ENCODE data around the gene USP28. TPM values are rescaled to one million over a fixed set of nuclear protein-coding genes. Genes with fewer than 3 reads are reported as not detected.

USP28 gene, protein sequence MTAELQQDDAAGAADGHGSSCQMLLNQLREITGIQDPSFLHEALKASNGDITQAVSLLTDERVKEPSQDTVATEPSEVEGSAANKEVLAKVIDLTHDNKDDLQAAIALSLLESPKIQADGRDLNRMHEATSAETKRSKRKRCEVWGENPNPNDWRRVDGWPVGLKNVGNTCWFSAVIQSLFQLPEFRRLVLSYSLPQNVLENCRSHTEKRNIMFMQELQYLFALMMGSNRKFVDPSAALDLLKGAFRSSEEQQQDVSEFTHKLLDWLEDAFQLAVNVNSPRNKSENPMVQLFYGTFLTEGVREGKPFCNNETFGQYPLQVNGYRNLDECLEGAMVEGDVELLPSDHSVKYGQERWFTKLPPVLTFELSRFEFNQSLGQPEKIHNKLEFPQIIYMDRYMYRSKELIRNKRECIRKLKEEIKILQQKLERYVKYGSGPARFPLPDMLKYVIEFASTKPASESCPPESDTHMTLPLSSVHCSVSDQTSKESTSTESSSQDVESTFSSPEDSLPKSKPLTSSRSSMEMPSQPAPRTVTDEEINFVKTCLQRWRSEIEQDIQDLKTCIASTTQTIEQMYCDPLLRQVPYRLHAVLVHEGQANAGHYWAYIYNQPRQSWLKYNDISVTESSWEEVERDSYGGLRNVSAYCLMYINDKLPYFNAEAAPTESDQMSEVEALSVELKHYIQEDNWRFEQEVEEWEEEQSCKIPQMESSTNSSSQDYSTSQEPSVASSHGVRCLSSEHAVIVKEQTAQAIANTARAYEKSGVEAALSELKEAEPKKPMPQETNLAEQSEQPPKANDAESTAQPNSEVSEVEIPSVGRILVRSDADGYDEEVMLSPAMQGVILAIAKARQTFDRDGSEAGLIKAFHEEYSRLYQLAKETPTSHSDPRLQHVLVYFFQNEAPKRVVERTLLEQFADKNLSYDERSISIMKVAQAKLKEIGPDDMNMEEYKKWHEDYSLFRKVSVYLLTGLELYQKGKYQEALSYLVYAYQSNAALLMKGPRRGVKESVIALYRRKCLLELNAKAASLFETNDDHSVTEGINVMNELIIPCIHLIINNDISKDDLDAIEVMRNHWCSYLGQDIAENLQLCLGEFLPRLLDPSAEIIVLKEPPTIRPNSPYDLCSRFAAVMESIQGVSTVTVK
- total RNA-seq, result 17.3 and 31.4 TPM in 2 replicates

DNA sequence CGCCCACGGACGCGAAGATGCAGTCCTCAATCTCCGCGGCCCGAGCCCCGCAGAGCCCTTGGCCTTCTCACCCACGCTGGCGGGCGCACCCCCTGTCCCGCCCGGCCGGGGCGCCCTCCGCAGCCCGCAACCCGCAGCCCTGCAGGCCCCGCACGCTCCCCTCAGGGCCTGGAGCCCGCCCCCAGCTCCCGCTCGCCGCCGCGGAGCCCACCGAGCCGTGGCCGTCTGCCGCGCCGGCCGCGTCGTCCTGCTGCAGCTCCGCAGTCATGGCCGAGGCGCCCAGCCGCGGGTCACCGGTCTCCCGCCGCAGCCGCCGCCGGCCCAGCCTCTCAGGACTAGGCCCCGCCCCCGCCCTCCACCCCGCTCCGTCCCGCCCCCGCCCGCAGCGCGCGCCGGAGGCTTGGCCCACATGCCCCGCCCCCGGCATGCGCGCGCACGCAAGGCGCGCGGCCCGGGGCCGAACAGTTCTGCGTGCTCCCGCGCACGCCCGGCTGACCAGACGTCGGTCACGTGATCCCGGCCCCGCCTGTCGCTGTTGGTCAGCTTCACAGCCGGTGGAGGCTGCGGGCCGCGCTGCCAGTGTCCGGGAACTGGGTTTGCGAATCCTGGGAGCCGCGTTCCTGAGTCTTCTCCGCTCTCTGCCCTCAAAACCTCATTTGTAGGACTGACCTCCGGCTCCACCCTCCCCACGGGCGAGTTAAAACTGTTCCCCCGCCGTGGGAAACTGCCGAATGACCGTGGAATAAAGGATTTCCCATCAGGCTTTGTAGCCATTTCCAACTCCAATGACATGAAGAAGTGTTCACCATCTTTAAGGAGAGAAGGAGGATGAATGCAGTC, at the start of gene USP28:
USP28 (minus strand) TSS at position 339 of the 840 bp plus-strand sequence; CDS start at position 268, 71 bp downstream.

DNA sequence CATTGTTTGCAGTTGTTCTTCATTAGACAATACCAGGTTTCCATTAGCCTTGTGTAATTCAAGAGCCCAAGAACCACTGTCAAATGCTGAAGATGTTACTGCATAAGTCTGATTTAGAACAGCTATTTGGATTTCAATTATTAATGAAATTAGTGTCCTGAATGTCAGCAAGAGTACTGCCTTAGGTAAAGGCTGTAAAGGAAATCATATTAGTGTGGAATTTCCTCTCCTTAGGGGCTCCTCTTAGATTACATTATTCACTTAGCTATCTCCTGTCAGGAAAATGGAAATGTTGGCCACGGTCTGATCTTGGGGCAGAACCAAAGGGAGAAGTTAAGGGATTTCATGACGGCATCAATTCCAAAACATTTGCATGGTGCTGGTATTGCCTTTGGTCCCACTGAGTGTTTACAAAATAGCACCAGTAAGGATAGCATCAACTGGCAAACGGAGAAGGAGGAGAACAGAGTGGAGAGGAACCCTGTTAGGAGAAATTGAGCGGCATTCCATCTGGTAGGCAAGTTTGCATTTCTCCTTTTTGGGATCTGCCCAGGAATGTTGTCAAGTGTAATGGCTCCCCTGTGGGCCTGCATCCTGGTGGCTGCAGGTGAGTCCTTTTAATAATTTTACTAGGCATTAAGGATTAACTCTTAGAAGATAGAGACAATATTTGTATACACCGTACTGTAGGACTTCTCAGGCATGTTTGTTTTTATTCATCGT, 29.2 kb upstream of the USP28 start, which contains the start of gene HTR3B:
HTR3B (plus strand) TSS at position 418 of the 723 bp plus-strand sequence; CDS start at position 556, 138 bp downstream.

DNA sequence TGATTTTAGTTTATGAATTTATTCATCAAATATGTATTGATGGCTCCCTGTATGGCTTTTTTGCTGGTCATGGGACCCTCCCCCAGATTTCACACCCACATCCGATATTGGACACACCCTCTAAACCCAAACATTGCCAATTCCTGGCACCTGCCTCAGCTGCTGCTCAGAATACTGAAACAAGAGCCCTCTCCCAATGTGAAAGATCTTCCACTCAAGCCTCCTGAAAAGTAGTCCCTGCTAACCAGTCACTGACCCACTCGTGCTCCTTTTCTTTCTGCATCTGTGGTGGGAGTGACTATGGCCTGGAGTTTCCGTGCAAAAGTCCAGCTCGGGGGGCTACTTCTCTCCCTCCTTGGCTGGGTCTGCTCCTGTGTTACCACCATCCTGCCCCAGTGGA, 95.9 kb downstream of the USP28 start, which contains the start of gene CLDN25:
CLDN25 (plus strand) TSS at position 301 of the 400 bp plus-strand sequence; CDS start at position 301, 0 bp downstream.

DNA sequence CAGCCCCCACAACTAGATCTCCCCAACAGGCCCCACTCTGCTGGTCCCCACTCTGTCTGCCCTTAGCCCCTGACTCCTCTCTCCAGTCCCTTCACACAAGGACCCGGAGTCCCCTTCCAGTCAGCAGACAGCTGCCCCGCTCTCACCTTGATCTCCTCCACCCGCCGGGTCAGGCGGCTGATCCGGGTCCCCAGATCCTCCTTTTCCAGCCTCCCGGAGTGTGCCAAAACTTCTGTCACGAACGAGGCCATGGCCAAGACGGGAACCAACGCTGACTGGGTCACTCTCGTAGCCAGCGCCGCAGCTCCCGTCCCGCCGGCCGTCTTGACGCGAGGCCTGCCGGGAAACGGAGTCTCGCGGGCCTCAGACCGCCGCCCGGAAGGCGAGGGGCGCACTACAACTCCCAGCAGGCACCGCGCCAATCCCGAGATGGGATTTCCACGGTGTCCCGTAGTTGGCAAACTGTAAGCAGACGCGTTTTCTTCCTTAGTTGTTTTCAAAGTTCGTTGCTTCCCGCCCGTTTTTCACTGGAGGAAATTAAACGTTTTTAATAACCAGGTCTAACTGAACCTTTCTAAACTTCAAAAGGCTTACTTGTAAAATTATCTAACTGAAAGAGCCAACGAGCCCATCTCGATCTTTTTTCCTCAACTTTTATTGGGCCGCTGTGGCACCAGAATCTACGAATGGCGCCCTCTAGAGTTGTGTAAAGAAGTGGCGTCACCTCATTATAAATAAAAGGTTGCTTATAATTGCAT, 101.8 kb downstream of the USP28 start, which contains the start of gene ZW10:
ZW10 (minus strand) TSS at position 277 of the 758 bp plus-strand sequence; CDS start at position 251, 26 bp downstream.

Small RNA genes lying within 50 kb of the gene (small RNA-seq; reads per million reads assigned to genes)
- gene LRRC37A13P (not detected), gene RNU6-1107P (not detected), gene RPS29P19 (not detected)

Other genes with a start within 250 kb of the USP28 start
- 0.39 and 0.65 TPM in 2 replicates for gene TMPRSS5, start 169.3 kb downstream of the USP28 start, total RNA-seq
- gene ZW10, start 101.9 kb downstream of the USP28 start, total RNA-seq, result 15.3 and 23.7 TPM in 2 replicates
- not detected in 2 replicates for gene CLDN25, start 95.8 kb downstream of the USP28 start, total RNA-seq
- not detected in 2 replicates for gene HTR3B, start 29.2 kb upstream of the USP28 start, total RNA-seq
- not detected in 2 replicates for gene HTR3A, start 99.5 kb upstream of the USP28 start, total RNA-seq
- gene ZBTB16, start 184.1 kb upstream of the USP28 start, total RNA-seq, result 90.4 and 137 TPM in 2 replicates

Measured in placental epithelial cell (primary cell).